ENCODE measurements around the gene KDM5A.

Gene KDM5A

DNA sequence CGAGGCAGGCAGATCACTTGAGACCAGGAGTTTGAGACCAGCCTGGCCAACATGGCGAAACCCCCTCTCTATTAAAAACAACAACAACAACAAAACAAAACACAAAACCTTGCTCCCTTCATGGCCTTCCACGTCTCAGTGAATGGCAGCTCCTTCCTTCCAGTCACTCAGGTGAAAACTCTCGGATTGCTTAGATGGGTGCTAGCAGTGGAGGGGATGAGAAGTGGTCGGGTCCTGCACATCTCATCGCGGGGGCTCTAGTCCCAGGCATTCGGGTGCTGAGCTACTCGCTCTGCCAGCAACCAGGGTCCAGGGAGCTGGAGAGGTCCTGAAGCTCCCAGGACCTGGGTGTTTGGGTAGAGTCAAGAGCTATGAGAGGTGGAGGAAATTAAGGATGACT is 134.2 kb downstream of the KDM5A start:
- Histone ChIP-seq H4K20me1 (ENCODE audit: low read depth, low read length) (no peaks in the 10 kb centered on the region), H3K9me2 (replicated peaks; ENCODE audit: insufficient read depth, low read length) (no peaks in the 10 kb centered on the region), H2AFZ (ENCODE audit: low read depth, low read length, severe bottlenecking) (no peak overlapping the region), H3K79me2 (ENCODE audit: insufficient read depth, low read length) (no peaks in the 10 kb centered on the region), H3K4me2 (ENCODE audit: low read depth, low read length, poor library complexity, severe bottlenecking) (no peak overlapping the region), H3F3A (ENCODE audit: insufficient read depth) (no peaks in the 10 kb centered on the region), H3K27ac (ENCODE audit: low read depth, low read length) (no peak overlapping the region), H3K36me3 (ENCODE audit: low read length) (no peaks in the 10 kb centered on the region), H3K9me3 (ENCODE audit: insufficient read depth, low read length) (no peaks in the 10 kb centered on the region), H3K9ac (ENCODE audit: low read length) (no peak overlapping the region), H3K4me3 (ENCODE audit: insufficient read depth, low read length, poor library complexity, severe bottlenecking) (no peak overlapping the region), H3K27me3 (ENCODE audit: low read length) (no peaks in the 10 kb centered on the region)
- no peak for TF ChIP-seq EZH2phosphoT487 (conservative IDR thresholded peaks at IDR 0.05; ENCODE audit: low read length)
- TF ChIP-seq, protein P1, sequence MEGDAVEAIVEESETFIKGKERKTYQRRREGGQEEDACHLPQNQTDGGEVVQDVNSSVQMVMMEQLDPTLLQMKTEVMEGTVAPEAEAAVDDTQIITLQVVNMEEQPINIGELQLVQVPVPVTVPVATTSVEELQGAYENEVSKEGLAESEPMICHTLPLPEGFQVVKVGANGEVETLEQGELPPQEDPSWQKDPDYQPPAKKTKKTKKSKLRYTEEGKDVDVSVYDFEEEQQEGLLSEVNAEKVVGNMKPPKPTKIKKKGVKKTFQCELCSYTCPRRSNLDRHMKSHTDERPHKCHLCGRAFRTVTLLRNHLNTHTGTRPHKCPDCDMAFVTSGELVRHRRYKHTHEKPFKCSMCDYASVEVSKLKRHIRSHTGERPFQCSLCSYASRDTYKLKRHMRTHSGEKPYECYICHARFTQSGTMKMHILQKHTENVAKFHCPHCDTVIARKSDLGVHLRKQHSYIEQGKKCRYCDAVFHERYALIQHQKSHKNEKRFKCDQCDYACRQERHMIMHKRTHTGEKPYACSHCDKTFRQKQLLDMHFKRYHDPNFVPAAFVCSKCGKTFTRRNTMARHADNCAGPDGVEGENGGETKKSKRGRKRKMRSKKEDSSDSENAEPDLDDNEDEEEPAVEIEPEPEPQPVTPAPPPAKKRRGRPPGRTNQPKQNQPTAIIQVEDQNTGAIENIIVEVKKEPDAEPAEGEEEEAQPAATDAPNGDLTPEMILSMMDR (IDR thresholded peaks at IDR 0.05; ENCODE audit: insufficient read depth, low read length, poor library complexity, severe bottlenecking) = no peak

DNA sequence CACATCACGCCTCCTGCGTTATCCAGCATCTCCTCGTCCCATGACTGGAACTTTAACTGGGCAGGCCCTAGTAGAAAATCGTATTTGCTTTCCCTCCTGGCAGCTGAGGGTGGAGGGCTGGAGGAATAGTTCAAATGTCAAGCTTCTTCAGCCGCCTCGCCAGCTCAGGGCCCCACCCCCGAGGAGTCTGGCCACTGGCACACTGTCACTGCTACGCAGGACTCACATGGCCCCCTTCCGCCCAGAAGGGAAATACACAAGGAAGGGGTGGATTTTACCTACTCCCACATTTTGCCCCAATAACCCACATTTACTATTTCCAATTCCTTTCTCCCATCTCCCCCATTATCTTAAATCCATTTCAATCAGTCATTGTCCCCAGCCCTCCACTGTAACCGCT is 135.1 kb downstream of the KDM5A start:
- Histone ChIP-seq H3K4me3 (ENCODE audit: insufficient read depth, low read length, poor library complexity, severe bottlenecking) (no peak overlapping the region), H3F3A (ENCODE audit: insufficient read depth) (no peaks in the 10 kb centered on the region), H3K4me2 (ENCODE audit: low read depth, low read length, poor library complexity, severe bottlenecking) (no peak overlapping the region), H4K20me1 (ENCODE audit: low read depth, low read length) (no peaks in the 10 kb centered on the region), H3K9me3 (ENCODE audit: insufficient read depth, low read length) (no peaks in the 10 kb centered on the region), H3K27ac (ENCODE audit: low read depth, low read length) (no peak overlapping the region), H3K36me3 (ENCODE audit: low read length) (no peaks in the 10 kb centered on the region), H2AFZ (ENCODE audit: low read depth, low read length, severe bottlenecking) (no peak overlapping the region), H3K27me3 (ENCODE audit: low read length) (no peaks in the 10 kb centered on the region), H3K9ac (ENCODE audit: low read length) (no peak overlapping the region), H3K79me2 (ENCODE audit: insufficient read depth, low read length) (no peaks in the 10 kb centered on the region), H3K9me2 (replicated peaks; ENCODE audit: insufficient read depth, low read length) (no peaks in the 10 kb centered on the region)
- TF ChIP-seq EZH2phosphoT487 (conservative IDR thresholded peaks at IDR 0.05; ENCODE audit: low read length) = no peak
- TF ChIP-seq, protein P1 (IDR thresholded peaks at IDR 0.05; ENCODE audit: insufficient read depth, low read length, poor library complexity, severe bottlenecking) = no peak

DNA sequence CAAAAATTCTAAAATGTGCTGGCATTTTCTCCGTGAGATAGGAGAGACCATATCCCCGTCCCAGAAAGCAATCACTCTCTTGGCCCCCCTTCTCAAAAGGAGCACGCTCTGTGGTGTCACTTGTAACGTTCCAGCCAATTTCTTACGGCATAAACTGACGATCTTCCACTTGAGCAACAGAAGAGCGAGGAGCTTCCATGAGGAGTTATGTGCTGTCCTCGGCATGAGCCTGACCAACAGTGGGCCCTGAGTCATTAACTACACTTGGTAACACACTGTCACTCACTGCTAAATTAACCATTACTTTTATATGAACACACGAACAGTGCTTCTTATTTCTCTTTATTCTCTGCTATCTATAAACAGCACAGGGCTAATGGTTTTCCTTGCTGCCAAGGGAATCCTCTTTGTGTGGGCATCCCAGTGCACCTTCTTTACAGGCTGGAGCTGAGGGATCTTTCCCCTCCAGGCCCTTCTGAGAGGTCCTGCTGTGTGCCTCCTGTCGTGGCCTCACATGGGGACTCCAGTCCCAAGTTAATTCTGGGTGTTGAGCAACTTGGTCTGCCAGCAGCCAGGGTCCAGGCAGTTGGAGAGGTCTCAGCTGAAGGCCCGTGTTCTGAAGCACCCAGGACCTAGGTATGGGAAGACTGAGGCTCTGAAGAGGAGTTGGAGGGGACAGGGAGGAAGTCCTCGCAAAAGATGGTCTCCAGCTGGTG is 135.8 kb downstream of the KDM5A start:
- no peaks in the 10 kb centered on the region for H3K79me2 ChIP-seq (ENCODE audit: insufficient read depth, low read length)
- no peak overlapping the region for H2AFZ ChIP-seq (ENCODE audit: low read depth, low read length, severe bottlenecking)
- H3K9ac ChIP-seq (ENCODE audit: low read length) = no peak overlapping the region
- TF ChIP-seq, protein P1 (IDR thresholded peaks at IDR 0.05; ENCODE audit: insufficient read depth, low read length, poor library complexity, severe bottlenecking) = no peak
- no peak for TF ChIP-seq EZH2phosphoT487 (conservative IDR thresholded peaks at IDR 0.05; ENCODE audit: low read length)
- H3K4me2 ChIP-seq (ENCODE audit: low read depth, low read length, poor library complexity, severe bottlenecking) = no peak overlapping the region
- H3K9me2 ChIP-seq (replicated peaks; ENCODE audit: insufficient read depth, low read length) = no peaks in the 10 kb centered on the region
- no peak overlapping the region for H3K4me3 ChIP-seq (ENCODE audit: insufficient read depth, low read length, poor library complexity, severe bottlenecking)
- no peaks in the 10 kb centered on the region for H4K20me1 ChIP-seq (ENCODE audit: low read depth, low read length)
- no peaks in the 10 kb centered on the region for H3F3A ChIP-seq (ENCODE audit: insufficient read depth)
- H3K27me3 ChIP-seq (ENCODE audit: low read length) = no peaks in the 10 kb centered on the region
- no peaks in the 10 kb centered on the region for H3K9me3 ChIP-seq (ENCODE audit: insufficient read depth, low read length)
- H3K36me3 ChIP-seq (ENCODE audit: low read length) = no peaks in the 10 kb centered on the region
- no peak overlapping the region for H3K27ac ChIP-seq (ENCODE audit: low read depth, low read length)

All from SU-DHL-6 (cell line).